ENCODE results near the gene MARCHF10.

DNA sequence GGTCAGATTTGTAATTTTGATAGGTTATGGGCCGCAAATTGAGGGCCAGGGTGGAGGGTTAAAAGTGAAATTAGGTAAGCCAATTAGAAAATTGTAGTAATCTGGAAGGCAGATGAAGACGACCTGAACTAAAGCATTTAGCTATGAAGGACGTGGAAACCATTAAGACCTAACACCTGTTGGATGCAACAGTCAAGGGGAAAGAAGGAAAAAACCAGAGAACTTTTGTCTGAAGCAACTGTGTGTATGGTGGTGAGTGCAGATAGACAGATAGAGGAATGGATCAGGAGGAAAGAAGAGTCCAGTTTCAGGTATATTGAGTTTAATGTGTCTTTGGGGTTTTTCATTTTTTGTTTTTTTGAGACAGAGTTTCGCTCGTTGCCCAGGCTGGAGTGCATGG lies 40.2 kb upstream of the MARCHF10 start:
- TF ChIP-seq, protein P1, sequence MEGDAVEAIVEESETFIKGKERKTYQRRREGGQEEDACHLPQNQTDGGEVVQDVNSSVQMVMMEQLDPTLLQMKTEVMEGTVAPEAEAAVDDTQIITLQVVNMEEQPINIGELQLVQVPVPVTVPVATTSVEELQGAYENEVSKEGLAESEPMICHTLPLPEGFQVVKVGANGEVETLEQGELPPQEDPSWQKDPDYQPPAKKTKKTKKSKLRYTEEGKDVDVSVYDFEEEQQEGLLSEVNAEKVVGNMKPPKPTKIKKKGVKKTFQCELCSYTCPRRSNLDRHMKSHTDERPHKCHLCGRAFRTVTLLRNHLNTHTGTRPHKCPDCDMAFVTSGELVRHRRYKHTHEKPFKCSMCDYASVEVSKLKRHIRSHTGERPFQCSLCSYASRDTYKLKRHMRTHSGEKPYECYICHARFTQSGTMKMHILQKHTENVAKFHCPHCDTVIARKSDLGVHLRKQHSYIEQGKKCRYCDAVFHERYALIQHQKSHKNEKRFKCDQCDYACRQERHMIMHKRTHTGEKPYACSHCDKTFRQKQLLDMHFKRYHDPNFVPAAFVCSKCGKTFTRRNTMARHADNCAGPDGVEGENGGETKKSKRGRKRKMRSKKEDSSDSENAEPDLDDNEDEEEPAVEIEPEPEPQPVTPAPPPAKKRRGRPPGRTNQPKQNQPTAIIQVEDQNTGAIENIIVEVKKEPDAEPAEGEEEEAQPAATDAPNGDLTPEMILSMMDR (IDR thresholded peaks at IDR 0.05) = no peak
- no peak for TF ChIP-seq POLR2AphosphoS5 (IDR thresholded peaks at IDR 0.05; ENCODE audit: low read depth, low read length)

Data from Panc1 (cell line).